ENCODE measurements around the gene PLCB1.

PLCB1 gene

DNA sequence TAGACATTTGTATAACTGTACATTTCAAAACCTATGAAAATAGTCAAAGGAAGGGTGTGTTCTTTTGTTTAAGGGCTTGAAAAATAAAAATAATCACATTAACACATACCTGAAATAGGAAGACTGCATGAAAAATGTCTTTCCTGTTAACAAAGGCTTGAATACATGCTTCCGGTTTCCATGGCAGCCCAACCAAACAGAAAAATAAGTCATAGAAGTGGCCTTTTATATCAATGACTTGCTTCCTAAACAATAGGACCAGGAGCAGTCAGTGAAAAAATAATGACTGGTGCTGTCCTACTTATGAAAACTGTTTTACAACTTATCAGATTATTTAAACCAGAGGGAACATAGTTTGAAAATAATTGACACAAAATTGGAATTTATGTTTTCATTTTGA is 524.3 kb downstream of the PLCB1 start:
- no peak for DNase-seq (ENCODE audit: low read depth, low spot score)

DNA sequence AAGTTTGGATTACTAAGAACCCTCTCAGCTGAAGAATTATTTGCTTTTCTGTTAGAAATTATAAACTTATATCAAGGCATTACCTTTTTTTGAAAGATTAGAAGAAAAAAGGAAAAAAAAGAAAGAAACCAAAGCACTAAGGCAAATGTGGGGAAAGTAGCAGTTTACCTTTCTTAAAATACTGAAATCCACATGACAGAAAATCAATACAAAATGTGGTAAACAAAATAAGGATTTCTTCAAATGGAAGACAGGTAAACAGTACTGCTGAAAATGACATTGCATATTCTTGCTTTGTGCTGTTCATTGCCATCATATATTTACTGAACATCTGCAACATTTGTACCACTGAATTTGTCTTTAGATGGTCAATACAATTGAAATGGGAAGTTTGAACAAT is 525.6 kb downstream of the PLCB1 start:
- no peak for DNase-seq (ENCODE audit: low read depth, low spot score)

DNA sequence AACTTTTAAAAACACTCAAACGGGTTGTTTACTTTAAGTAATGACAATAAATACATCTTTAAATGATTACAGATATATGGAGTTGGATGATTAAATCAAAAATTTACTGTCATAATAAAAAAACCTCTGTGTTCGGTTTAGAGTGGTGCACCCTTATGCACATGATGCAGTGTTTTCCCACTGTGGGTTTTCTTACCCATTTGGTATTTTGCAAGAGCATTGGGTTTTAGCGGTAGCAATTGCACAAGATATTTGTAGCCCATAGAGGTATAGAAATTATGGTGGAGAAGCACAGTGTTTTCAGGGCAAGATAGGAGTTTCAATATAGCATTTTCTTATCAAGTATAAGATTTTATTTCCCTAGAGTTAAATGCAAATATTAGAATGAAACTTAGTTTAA is 526.0 kb downstream of the PLCB1 start:
- DNase-seq (ENCODE audit: low read depth, low spot score), result no peak

DNA sequence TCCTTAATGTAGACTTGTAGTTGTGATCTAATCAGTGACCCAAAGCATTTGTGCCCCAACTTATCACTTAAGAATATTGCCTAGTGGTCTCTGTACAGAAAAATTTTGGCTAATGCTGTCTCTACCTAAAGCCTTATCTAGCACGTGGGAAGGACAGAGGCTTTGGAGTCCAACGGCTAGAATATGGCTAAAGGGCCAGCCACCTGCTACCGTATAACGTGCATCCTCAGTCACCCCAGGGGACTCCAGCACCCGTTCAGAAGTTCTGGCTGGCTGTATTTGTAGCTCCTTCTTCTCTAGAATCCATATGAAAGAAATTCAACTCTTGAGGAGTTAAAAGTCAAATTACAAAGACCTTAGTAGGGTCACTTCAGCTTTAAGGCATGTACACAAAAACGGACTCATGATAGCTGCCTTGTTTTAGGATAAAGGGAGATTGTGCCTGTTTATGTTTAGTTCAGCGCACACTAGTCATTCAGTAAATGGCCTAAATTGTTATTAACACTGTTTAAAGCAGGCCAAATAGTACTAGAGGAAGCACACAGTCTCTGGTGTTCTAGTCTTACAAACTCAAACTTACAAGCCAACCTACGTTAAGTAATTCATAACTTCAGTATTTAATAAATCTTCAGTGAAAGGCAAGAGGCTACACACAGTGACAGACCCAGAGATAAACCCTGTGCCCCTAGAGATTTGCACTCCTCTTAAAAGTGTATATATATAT is 529.3 kb downstream of the PLCB1 start:
- DNase-seq (ENCODE audit: low read depth, low spot score), result no peak

DNA sequence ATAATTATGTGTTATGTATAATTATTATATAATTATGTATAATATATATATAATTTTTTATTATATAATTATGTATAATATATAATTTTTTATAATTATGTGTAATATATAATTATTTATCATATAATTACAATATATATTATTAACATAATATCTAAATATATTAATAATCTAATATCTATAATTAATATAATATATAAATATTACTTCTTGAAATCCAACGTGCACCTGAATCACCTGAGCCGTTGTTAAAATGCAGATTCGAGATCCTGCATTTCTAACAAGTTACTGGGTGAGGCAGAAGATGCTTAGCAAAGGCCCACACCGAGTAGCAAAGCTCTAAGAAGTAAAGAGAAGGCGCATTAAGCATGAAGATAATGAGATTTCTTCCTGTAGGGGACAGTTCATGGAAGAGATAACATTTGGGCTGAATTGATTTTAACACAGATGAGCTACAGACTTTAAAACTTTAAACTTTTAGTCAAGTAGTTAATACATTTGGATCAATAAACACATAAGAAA is 530.4 kb downstream of the PLCB1 start:
- DNase-seq (ENCODE audit: low read depth, low spot score), result no peak

DNA sequence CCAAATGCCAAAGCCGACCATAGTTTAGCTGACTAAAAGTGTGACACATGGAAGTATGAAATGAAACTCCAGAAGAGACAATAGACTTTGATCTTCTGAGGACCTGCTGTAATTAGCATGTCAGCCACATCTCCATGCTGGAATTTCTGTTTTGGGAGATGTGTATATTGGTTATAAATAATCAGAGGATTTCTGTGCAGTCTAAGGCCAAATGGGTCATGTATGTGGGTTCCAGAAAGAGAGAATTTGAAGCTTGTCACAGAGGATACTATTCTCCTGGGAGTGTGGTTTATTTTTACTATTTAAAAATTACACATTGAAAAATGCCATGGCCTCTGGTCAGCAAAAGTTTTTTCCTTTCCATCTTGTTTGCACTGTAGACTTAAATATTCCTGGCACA is 531.4 kb downstream of the PLCB1 start:
- DNase-seq (ENCODE audit: low read depth, low spot score), result no peak

DNA sequence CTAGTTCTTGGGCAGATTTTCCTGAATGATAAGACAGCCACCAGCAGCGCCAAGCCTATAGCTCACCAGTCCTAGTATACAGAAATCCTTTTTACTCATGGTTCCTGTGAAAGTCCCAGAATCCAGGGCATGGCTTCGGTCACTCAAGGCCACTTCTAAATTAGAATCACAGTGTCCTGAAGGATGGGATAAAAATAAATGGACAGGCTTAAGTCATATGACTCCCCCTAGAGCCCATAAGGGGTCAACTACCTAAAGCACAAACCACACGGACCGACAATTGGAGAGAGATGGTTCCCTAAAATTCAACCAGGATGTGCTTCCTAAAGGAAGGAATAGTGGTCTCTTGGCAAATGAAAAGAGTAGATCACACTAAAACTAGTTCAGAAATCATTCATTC is 532.7 kb downstream of the PLCB1 start:
- DNase-seq (ENCODE audit: low read depth, low spot score), result no peak

DNA sequence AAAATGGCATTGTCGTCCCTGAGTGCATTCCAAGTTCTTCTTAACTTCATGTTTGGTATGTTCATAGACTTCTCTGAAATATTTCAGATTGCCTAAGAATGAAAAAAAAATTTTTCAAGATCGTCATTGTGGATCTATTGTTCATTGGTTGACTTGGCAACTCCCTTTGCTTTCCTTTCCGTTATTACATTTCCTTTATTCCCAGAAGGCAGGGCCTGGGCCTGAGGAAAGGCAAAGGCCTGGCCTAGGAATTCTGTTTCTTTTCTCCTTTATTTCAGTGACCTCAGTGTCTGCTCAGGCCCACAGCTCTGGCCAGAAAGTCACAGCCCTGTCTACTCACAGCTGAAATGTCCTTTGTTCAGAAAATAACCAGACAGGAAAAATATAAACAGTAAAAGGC is 535.2 kb downstream of the PLCB1 start:
- no peak for DNase-seq (ENCODE audit: low read depth, low spot score)

DNA sequence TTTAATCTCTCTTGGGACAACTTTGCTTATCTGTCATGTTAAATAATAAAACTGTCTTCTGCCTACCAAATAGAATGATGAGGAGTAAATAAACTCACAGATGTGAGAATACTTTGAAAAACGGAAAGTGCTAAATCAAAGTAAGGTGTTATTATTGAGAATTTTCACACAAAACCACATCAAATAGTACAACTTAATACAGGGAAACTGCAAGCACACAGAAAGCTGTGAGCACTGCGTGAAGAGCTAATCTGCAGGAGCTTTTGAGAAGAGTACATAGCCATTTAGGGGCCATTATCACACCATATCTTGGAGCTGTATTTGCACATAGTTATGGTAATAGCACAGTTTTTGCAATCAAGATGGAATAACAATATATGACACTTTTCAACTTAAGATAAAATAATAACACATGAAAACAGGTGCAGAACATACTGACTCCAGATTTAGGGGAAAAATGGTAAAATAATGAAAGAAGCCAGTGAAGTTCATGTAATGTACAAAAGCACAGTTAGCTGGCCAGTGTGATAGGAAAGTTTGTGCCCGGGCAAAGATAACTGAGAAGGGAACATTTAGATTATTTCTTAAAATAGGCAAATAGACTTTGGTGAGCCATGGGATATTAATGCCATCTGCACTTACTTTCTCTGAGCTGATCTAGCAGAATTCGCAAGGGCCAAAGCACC is 538.3 kb downstream of the PLCB1 start:
- no peak for DNase-seq (ENCODE audit: low read depth, low spot score)

DNA sequence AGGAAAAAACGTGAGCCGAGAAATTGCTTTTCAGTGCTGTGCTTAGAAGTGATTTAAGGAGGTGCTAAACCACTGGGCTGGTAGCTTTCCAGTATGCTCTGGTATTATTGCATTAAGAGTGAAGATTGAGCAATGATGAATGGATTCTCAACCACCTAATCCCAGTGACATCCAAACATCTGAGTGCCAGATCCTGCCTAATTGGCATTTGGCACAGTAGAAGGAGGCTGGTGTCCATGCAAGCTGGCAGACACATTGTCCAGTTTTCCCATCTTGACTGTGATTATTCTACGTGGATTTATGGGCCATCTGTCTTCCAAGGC is 538.8 kb downstream of the PLCB1 start:
- no peak for DNase-seq (ENCODE audit: low read depth, low spot score)

DNA sequence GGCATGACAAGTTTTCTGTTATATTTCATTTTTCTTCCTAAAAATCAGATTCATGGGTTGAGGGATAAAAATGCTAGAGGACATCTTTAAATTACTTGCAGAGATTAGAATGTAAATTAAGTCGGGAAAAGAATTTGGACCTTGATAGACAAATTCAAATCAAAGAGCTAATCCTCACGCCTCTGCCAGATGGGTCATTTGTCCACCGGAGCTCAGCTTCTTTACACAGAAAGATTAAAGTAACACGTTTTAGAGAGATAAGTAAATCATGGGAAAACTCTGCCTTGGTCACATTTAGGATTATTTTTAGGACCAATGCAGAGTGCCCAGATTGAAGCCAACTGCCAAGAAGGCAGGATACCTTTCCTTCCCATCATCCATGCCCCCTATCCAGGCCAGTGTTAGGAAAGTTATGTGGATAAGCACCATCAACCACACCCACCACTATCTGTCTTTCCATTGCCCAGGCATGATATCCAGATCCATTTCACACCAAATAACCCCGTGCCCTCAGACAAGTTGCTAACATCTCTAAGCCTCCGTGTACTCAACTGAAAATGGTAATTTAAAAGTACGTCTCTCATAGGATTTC is 539.4 kb downstream of the PLCB1 start:
- no peak for DNase-seq (ENCODE audit: low read depth, low spot score)

DNA sequence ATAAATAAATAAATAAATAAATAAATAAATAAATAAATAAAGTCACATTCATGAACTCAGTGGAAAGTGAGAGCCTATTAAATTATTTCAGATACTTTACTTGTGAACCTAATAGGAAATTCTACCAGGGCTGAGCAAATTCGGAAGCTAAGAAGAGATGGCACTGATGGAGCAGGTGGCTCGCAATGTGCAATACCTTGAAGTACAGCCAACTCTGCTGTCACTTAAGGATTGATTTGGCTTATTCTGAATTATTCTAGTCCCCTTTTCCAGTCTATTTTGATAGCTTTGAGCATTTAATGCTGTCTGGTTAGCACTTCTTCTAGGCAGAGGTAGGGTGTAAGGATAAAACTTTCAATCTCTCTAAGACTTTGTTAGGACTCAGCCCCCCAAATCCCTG is 541.0 kb downstream of the PLCB1 start:
- no peak for DNase-seq (ENCODE audit: low read depth, low spot score)

DNA sequence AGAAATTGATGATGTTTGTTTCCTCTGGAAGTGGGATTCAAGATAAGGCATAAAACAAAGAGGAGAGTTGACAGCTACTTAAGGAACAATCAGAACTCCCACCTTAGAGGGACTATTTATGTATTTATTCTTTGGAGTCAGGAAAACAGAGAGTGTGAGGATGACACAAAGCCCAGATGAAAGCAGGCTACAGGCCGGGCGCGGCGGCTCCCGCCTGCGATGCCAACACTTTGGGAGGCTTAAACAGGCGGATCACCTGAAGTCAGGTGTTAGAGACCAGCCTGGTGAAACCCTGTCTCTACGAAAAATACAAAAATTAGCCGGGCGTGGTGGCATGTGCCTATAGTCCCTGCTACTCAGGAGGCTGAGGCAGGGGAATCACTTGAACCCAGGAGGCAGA is 543.8 kb downstream of the PLCB1 start:
- DNase-seq (ENCODE audit: low read depth, low spot score), result no peak

DNA sequence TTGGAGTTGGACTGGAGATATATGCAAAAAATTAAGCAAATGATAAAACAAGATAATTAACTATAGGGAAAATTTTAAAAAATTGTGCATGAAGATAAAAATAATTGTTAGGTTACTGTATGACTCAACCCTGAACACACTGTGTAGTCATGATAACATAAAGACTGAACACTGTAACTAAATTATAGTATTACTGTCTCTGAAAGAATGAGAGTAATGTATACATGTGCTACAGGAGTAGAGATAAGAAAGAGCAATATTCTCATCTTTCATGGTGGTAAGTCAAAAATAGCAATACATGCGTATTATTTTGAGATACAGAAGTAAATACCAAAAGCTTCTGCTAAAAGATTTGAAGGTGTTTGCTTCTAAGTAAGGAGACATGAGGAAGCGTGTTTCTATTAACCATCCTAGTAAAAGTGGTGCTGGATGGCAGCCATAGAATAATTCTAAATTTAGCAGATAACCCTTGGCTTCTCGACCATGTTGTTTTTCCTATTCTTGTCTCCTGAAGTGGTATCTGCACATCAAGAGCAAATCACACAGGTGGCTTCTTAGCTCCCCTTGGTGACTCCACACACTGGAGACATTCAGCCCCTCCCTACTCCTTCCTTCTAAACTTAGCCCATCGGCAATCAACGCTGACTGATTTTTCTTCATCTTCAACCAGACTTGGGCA is 546.2 kb downstream of the PLCB1 start:
- DNase-seq (ENCODE audit: low read depth, low spot score), result no peak

DNA sequence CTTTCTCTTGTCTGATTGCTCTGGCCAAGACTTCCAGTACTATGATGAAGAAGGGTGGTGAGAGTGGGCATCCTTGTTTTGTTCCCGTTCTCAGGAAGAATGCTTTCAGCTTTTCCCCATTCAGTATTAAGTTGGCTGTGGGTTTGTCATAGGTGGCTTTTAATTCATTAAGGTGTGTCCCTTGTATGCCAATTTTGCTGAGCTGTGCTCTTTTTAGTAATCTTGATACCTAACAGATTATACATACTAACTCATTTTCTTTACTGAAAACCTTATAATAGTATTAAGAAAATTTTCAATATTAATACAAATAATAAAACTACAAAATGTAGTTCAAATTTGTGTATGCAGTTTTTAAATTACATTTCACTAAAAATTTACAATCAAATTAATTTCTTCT is 557.3 kb downstream of the PLCB1 start:
- DNase-seq (ENCODE audit: low read depth, low spot score), result no peak

DNA sequence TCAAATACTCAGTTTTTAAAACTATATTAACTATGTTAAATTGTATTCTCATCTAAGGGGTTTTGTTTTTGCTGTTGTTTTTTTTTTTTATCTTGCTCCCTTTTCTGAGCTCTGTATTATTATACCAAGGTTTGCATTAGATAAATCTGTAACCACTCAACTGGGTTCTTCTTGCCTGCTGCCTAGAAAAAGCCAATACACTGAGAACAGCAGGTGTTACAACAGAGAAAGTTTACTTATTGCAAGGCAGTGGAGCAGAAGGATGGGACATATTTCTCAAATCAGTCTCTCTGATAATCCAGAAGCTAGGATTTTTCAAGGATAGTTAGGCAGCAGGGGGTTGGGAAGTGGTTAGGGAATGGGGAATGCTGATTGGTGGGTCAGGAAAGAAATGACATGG is 558.0 kb downstream of the PLCB1 start:
- DNase-seq (ENCODE audit: low read depth, low spot score), result no peak

DNA sequence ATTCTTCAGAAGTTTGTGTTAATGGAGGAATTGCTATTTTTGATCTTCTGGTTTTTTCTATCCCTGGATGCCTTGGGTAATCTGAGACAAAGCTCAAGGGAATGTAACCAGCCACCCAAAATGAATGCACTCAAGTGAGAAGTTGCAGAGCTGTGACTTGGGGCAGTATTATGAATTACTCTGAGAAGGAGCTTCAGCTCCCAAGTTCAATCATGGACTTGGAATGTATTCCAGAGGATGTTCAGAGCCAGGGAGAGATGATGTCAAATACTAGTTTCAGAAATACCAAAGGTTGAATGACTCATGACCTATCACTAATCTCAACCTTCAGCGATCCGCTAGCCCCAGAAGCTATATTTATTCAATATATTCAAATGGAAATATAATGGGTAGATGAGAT is 561.6 kb downstream of the PLCB1 start:
- no peak for DNase-seq (ENCODE audit: low read depth, low spot score)

DNA sequence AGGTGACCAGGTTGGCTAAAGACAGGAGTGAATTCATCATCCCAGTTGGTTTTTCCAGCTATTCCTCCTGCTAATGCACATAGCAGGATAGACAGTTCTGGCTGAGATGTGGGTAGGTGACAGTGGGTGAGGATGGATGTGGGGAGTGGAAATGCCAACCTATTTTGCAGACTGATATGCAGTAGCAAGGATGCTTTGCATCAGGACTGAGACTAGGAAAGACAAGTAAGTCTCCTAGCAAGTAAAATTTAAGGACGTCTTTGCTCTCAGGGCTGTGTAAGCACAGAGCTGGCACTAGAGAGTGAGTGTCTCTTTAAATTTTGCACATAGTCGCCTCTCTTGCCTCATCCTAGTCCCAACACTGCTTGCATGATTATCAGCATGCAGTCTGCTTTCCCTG is 568.7 kb downstream of the PLCB1 start:
- DNase-seq (ENCODE audit: low read depth, low spot score), result no peak

DNA sequence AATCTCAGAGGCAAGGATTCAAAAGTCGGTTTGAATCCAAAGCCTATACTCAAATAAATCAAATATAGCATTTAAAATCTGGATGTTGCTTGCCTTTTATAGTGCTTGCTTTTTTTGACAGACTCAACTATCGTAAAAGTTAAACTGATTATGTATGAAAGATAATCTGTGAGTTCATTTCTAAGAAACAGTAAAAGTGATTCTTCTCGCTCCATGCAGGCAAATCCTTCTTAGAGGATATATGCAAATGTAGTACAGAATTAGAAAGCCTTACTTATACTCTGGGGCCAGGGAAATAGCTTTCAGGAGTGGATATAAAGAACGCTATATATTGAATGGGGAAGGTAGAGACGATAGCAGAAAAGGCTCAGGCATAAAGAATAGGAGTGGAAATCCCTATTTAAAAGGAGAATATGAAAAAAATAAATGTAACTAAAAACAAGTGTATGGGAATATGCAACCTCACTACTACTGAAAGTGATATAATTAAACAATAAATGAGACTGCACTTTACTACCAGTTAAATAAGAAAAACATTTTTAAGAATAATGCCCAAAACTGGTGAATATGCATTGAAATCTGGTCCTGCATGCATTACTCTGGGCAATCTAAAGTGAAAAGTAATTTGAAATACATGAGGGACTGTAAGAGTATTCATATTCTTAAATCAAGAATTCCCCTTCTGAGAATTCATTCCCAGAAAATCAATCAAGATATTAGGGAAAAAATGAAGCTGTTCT is 575.1 kb downstream of the PLCB1 start:
- DNase-seq (ENCODE audit: low read depth, low spot score), result no peak

DNA sequence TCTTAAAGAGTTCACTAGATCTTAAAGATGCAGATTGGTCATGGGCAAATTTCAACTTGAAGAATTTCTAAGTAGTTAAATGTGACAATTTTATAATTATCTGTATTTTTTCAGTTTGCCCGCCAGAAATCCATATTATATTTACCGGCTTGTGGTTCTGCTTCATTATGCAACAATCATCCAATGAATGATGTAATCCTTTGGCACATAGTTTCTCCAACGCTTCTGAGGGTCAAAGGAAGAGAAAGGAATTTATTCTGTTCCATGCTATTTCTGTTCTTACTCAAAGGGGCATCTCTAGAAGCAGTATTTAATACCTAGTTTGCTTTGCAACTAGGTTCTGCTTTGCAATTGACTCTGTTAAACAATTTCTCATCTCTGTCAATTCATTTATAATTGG is 577.6 kb downstream of the PLCB1 start:
- no peak for DNase-seq (ENCODE audit: low read depth, low spot score)

DNA sequence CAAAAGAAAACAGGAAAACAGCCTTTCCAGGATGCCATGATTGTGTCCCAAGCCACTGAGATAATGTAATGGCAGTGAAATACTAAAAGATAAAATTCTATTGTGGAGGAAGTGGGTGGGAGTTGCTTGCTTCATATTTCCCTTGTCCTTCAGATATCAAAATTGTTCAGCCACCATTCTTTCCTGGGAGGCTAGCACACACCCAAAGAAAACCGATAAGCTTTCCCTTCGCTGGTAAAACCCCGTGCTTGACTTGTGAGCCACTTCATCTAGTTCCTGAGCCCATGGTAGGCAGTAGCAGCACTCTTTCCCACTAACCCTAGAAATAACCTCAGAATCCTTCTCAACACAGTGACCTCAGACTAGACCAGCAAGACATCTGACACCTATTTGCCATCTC is 579.4 kb downstream of the PLCB1 start:
- no peak for DNase-seq (ENCODE audit: low read depth, low spot score)

DNA sequence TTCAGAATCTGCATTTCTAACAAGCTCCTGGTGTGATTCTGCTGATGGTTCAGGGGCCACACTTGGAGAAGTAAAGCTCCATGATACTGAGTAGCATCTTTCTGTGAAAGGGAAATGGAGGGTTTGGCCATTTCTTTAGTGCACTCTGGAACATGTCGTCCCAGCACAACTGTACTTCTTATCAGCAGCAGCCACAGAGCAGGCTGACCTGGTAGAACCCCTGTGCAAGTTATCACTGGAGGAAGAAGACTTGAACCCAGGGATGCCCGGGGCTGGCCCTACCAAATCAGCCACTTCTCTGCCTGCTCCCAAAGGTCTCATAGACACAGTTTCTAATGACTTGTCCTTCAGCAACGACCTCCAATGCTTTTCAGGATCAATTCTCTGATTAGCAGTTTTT is 582.1 kb downstream of the PLCB1 start:
- no peak for DNase-seq (ENCODE audit: low read depth, low spot score)

All from activated CD4-positive, CD25-positive, alpha-beta regulatory T cell treated with anti-CD3 and anti-CD28 coated beads, Interleukin-2, amount 50 U/mL, for 16 hours (primary cell).